T-cell (primary cell): Measurements from ENCODE around the gene TIMM10B. TPM values are rescaled to one million over a fixed set of nuclear protein-coding genes. Genes with fewer than 3 reads are reported as not detected.

Experiments used
- ATAC-seq, 4 experiments: fragments of 200-7000 bp in 3 of 4; fragments of 150-1000 bp in 1 of 4; cut with Tn5 transposase; replicated peaks in 1 of 4; 1 replicate in 3 of 4; 2 replicates in 1 of 4; pipeline ENCODE4 v1.10.0; 2021; ENCODE audit warnings: moderate library complexity in 3 of 4, mild to moderate bottlenecking in 2 of 4, moderate number of reproducible peaks in 1 of 4
- CTCF ChIA-PET, 2 donors: fragments of 300-600 bp; sonication (Branson Sonifier 250); formaldehyde crosslinking; loops; one replicate each; lab custom pipeline; 2022; ENCODE audit warnings: antibody characterized with exemption in 2 of 2; lab: Charles Lee
- POLR2A ChIA-PET, 2 donors: fragments of 300-600 bp; sonication (Branson Sonifier 250); formaldehyde crosslinking; loops; one replicate each; lab custom pipeline; 2022; ENCODE audit warnings: antibody characterized with exemption in 2 of 2; lab: Charles Lee
- DNase-seq, 35 experiments: peaks; one replicate each; pipeline versions ENCODE4 v3.0.0 to v3.0.0-alpha.2; 2013 to 2023
- H3K27ac ChIP-seq: one replicate; pipeline ENCODE4 v1.5.1; 2013; ENCODE audit warnings: low read length
- H3K27me3 ChIP-seq, 2 experiments: replicated peaks in 1 of 2; 1 replicate in 1 of 2; 2 replicates in 1 of 2; pipeline versions ENCODE4 v1.6.1 to v1.7.0; 2013; ENCODE audit warnings: low read length in 1 of 2, mixed read lengths in 1 of 2; ENCODE audit not compliant: control insufficient read depth in 2 of 2, insufficient read depth in 2 of 2; ENCODE audit errors: extremely low read depth in 1 of 2
- H3K36me3 ChIP-seq, 2 donors: 1 replicate in 1 of 2; 2 replicates in 1 of 2; pipeline versions ENCODE4 v1.6.1 to v1.7.0; 2013; ENCODE audit warnings: low read length in 1 of 2; ENCODE audit not compliant: control insufficient read depth in 2 of 2, insufficient read depth in 1 of 2; ENCODE audit errors: extremely low read depth in 1 of 2
- H3K4me1 ChIP-seq, 2 experiments: 1 replicate in 1 of 2; 2 replicates in 1 of 2; pipeline versions ENCODE4 v1.6.1 to v1.7.0; 2013; ENCODE audit warnings: low read length in 2 of 2, mixed read lengths in 1 of 2; ENCODE audit not compliant: insufficient read depth in 2 of 2, control insufficient read depth in 1 of 2; ENCODE audit errors: extremely low read depth in 1 of 2
- H3K4me3 ChIP-seq, 2 donors: 1 replicate in 1 of 2; 2 replicates in 1 of 2; pipeline versions ENCODE4 v1.5.1 to v1.7.0; 2013; ENCODE audit warnings: mild to moderate bottlenecking in 2 of 2, low read length in 1 of 2, moderate library complexity in 1 of 2; ENCODE audit not compliant: control insufficient read depth in 1 of 2; ENCODE audit errors: extremely low read depth in 1 of 2
- H3K9me3 ChIP-seq: 2 replicates; pipeline ENCODE4 v1.7.0; 2013
- H3K27ac Mint-ChIP-seq, 2 donors: one replicate each; pipeline ENCODE4 v1.8.0; 2020 to 2021; ENCODE audit warnings: mild to moderate bottlenecking in 2 of 2, mixed read lengths in 2 of 2
- H3K27me3 Mint-ChIP-seq, 2 donors: one replicate each; pipeline ENCODE4 v1.8.0; 2021 to 2022; ENCODE audit warnings: mixed read lengths in 2 of 2
- H3K36me3 Mint-ChIP-seq: one replicate; pipeline ENCODE4 v1.8.0; 2021; ENCODE audit warnings: mixed read lengths
- H3K4me1 Mint-ChIP-seq, 3 donors: one replicate each; pipeline ENCODE4 v1.8.0; 2020 to 2022; ENCODE audit warnings: mixed read lengths in 3 of 3, mild to moderate bottlenecking in 1 of 3
- H3K4me3 Mint-ChIP-seq, 3 donors: one replicate each; pipeline ENCODE4 v1.8.0; 2020 to 2022; ENCODE audit warnings: mild to moderate bottlenecking in 3 of 3, mixed read lengths in 3 of 3, moderate library complexity in 3 of 3
- H3K9me3 Mint-ChIP-seq, 3 donors: one replicate each; pipeline ENCODE4 v1.8.0; 2020 to 2022; ENCODE audit warnings: mixed read lengths in 3 of 3
- WGBS: methylation state at CpG from one replicate; pipeline ENCODE4 v1.1.5; 2013; ENCODE audit warnings: missing lambda C conversion rate; ENCODE audit not compliant: insufficient coverage; 5-methylcytosine and 5-hydroxymethylcytosine counted together
- total RNA-seq, 35 experiments: library from RNA in 6 of 35; stranded (reverse) in 6 of 35; fragments of 120-200 nt in 1 of 35; gene quantifications; one replicate each; pipeline versions ENCODE4 v1.2.1 to v1.2.4 and lab custom pipeline; 2013 to 2026

The TIMM10B gene
- total RNA-seq, 5 donors from 2014 or later (not counting 1 experiment from before 2014, with no cell fraction given), result 49.3 to 64.0 (median 57.6) TPM

- WGBS, result 9% methylated on average over 1 of the region's 1 CpG
Measured at GRCh38 chr11:6438979-6439571, 42.2 kb upstream of the TIMM10B start.

GRCh38 chr11:6440906-6441358, 40.4 kb upstream of the TIMM10B start, which contains the start of gene HPX:
Gene HPX (minus strand): TSS chr11:6440987. CDS start chr11:6440963, 24 bp downstream.
- ChIA-PET CTCF (interaction anchor here (0.6 to 5.1 kb wide), 10 partner anchors 14 to 1314 kb away, joined by 3 to 61 read pairs (median 4); no protein-coding TSS in a partner anchor), POLR2A (no interaction called here)
- Histone ChIP-seq H3K27ac (no peak within 1 kb of the TSS), H3K4me3 (no peak within 1 kb of the TSS), H3K36me3 (no peaks in the 10 kb centered on the region), H3K9me3 (no peaks in the 10 kb centered on the region), H3K27me3 (no peaks in the 10 kb centered on the region), H3K4me1 (peaks cover 23 to 32% of the 10 kb centered on the region in 2 experiments)
- no peaks in the 10 kb centered on the region for H3K9me3 Mint-ChIP-seq
- no peaks in the 10 kb centered on the region for H3K27me3 Mint-ChIP-seq
- H3K4me3 Mint-ChIP-seq, result no peak within 1 kb of the TSS
- no peak for DNase-seq
- H3K4me1 Mint-ChIP-seq, result peaks cover 2 to 3% (median 2%) of the 10 kb centered on the region in 3 donors
- no peak for ATAC-seq
- H3K36me3 Mint-ChIP-seq, result no peaks in the 10 kb centered on the region
- 85% methylated on average over 2 of the region's 3 CpGs for WGBS
- H3K27ac Mint-ChIP-seq, result no peak within 1 kb of the TSS

More at GRCh38 chr11:6438979-6439571, 42.2 kb upstream of the TIMM10B start:
- Histone ChIP-seq H3K27me3 (no peaks in the 10 kb centered on the region), H3K36me3 (no peaks in the 10 kb centered on the region), H3K4me1 (peaks cover 23 to 32% of the 10 kb centered on the region in 2 experiments), H3K27ac (no peak overlapping the region), H3K9me3 (no peaks in the 10 kb centered on the region), H3K4me3 (no peak overlapping the region)
- H3K27me3 Mint-ChIP-seq, result no peaks in the 10 kb centered on the region
- DNase-seq (peak in 18 of 35 experiments; percentile 13 to 67 (median 24)), ATAC-seq (peak in 3 of 4 experiments; percentile 17 to 66 (median 37))
- H3K27ac Mint-ChIP-seq, result no peak overlapping the region
- no peaks in the 10 kb centered on the region for H3K9me3 Mint-ChIP-seq
- CTCF ChIA-PET, result interaction anchor here (0.5 to 5.1 kb wide), 5 partner anchors 21 to 146 kb away, joined by 3 to 61 read pairs (median 3); no protein-coding TSS in a partner anchor
- H3K36me3 Mint-ChIP-seq, result no peaks in the 10 kb centered on the region
- POLR2A ChIA-PET, result no interaction called here
- no peak overlapping the region for H3K4me3 Mint-ChIP-seq
- H3K4me1 Mint-ChIP-seq, result peaks cover 2 to 6% (median 3%) of the 10 kb centered on the region in 3 donors

GRCh38 chr11:6442441-6442840, 38.9 kb upstream of the TIMM10B start:
- Mint-ChIP-seq H3K4me3 (no peak overlapping the region), H3K9me3 (no peaks in the 10 kb centered on the region), H3K36me3 (no peaks in the 10 kb centered on the region), H3K4me1 (peaks cover 0 to 3% (median 2%) of the 10 kb centered on the region in 3 donors), H3K27me3 (no peaks in the 10 kb centered on the region), H3K27ac (no peak overlapping the region)
- 97% methylated on average over 3 of the region's 4 CpGs for WGBS
- Histone ChIP-seq H3K27ac (no peak overlapping the region), H3K27me3 (no peaks in the 10 kb centered on the region), H3K4me1 (peaks cover 23 to 29% of the 10 kb centered on the region in 2 experiments), H3K36me3 (no peaks in the 10 kb centered on the region), H3K9me3 (no peaks in the 10 kb centered on the region), H3K4me3 (no peak overlapping the region)
- DNase-seq (no peak), ATAC-seq (no peak)
- ChIA-PET POLR2A (no interaction called here), CTCF (interaction anchor here (0.8 to 5.6 kb wide), 7 partner anchors 15 to 63 kb away, joined by 3 to 261 read pairs (median 7); partner anchors contain the start of gene APBB1 (in 2 of the 2))

- Mint-ChIP-seq H3K4me1 (peaks cover 0 to 3% (median 2%) of the 10 kb centered on the region in 3 donors), H3K27me3 (no peaks in the 10 kb centered on the region), H3K9me3 (no peaks in the 10 kb centered on the region), H3K27ac (no peak overlapping the region), H3K36me3 (no peaks in the 10 kb centered on the region), H3K4me3 (no peak overlapping the region)
- 7% methylated on average over 3 of the region's 5 CpGs for WGBS
- ChIA-PET CTCF (interaction anchor here (0.5 to 5.6 kb wide), 32 partner anchors 9 to 500 kb away, joined by 3 to 261 read pairs (median 4); partner anchors contain the start of genes APBB1 (in 2 of the 2), MRPL17 (in 1 of the 2) and SMPD1 (in 1 of the 2)), POLR2A (interaction anchor here in 1 of 2 donors (1.1 kb wide), 1 partner anchor 64 kb away, joined by 3 read pairs; no protein-coding TSS in a partner anchor)
- Histone ChIP-seq H3K36me3 (no peaks in the 10 kb centered on the region), H3K9me3 (no peaks in the 10 kb centered on the region), H3K4me1 (peaks cover 13 to 19% of the 10 kb centered on the region in 2 experiments), H3K4me3 (no peak overlapping the region), H3K27me3 (no peaks in the 10 kb centered on the region), H3K27ac (no peak overlapping the region)
- peak in 33 of 35 experiments; percentile 20 to 79 (median 48) for DNase-seq
- peak; percentile 83 to 92 (median 84) for ATAC-seq
Measured at GRCh38 chr11:6443269-6444003, 37.9 kb upstream of the TIMM10B start.

GRCh38 chr11:6448574-6448973, 32.7 kb upstream of the TIMM10B start:
- DNase-seq, result no peak
- Histone ChIP-seq H3K27ac (no peak overlapping the region), H3K9me3 (no peaks in the 10 kb centered on the region), H3K4me3 (no peak overlapping the region), H3K36me3 (peaks cover 6 to 18% of the 10 kb centered on the region in 2 donors), H3K27me3 (no peaks in the 10 kb centered on the region), H3K4me1 (peaks cover 0 to under 1% of the 10 kb centered on the region in 2 experiments)
- no CpG with 5 or more reads among the region's 3 CpGs for WGBS
- H3K36me3 Mint-ChIP-seq, result peaks cover 5% of the 10 kb centered on the region
- no peak for ATAC-seq
- no peaks in the 10 kb centered on the region for H3K9me3 Mint-ChIP-seq
- H3K27ac Mint-ChIP-seq, result no peak overlapping the region
- no peaks in the 10 kb centered on the region for H3K4me1 Mint-ChIP-seq
- ChIA-PET POLR2A (no interaction called here), CTCF (no interaction called here)
- H3K4me3 Mint-ChIP-seq, result no peak overlapping the region
- no peaks in the 10 kb centered on the region for H3K27me3 Mint-ChIP-seq

- WGBS, result 89% methylated on average over 3 of the region's 3 CpGs
- POLR2A ChIA-PET, result no interaction called here
Measured at GRCh38 chr11:6452219-6452618, 29.1 kb upstream of the TIMM10B start.

More at GRCh38 chr11:6452219-6452618, 29.1 kb upstream of the TIMM10B start:
- Mint-ChIP-seq H3K27me3 (no peaks in the 10 kb centered on the region), H3K27ac (no peak overlapping the region), H3K9me3 (no peaks in the 10 kb centered on the region), H3K36me3 (peaks cover 24% of the 10 kb centered on the region), H3K4me3 (no peak overlapping the region), H3K4me1 (no peaks in the 10 kb centered on the region)
- Histone ChIP-seq H3K27ac (no peak overlapping the region), H3K36me3 (peaks cover 15 to 39% of the 10 kb centered on the region in 2 donors), H3K4me1 (no peaks in the 10 kb centered on the region), H3K9me3 (no peaks in the 10 kb centered on the region), H3K27me3 (no peaks in the 10 kb centered on the region), H3K4me3 (no peak overlapping the region)
- no peak for ATAC-seq
- no peak for DNase-seq
- CTCF ChIA-PET, result interaction anchor here (0.5 to 1.5 kb wide), 5 partner anchors 9 to 80 kb away, joined by 3 to 6 read pairs (median 4); no protein-coding TSS in a partner anchor
